ENCODE measurements around the gene MATR3. TPM values are rescaled to one million over a fixed set of nuclear protein-coding genes. Genes with fewer than 3 reads are reported as not detected.

MATR3 gene
- total RNA-seq, 2 donors from 2014 or later, result 194 to 264 TPM

DNA sequence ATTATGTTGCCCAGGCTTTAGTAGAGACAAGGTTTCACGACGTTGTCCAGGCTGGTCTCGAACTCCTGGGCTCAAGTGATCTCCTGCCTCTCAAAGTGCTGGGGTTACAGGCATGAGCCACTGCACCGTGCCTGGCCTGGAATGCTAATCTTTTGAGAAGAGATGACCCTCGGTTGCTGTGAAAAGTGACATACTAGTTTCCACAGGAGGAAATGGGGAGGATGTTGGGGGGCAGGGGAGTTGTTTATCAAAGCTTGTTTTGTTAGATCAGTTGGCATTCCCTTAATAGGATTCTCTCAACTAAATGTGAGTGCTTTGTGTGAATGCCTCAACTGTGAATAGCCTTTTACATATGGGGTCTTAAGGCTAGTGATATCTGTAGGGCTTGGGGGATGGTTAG is 16.4 kb upstream of the MATR3 start:
- H3K4me1 ChIP-seq (ENCODE audit: control insufficient read depth in 1 of 2, low read depth in 2 of 2), result peaks cover 17 to 23% of the 10 kb centered on the region in 2 donors
- no peak for ATAC-seq (ENCODE audit: insufficient number of reproducible peaks, low FRiP score, low read depth)

GRCh38 chr5:139278540-139279274 is 14.8 kb upstream of the MATR3 start:
- TF ChIP-seq, protein P1, sequence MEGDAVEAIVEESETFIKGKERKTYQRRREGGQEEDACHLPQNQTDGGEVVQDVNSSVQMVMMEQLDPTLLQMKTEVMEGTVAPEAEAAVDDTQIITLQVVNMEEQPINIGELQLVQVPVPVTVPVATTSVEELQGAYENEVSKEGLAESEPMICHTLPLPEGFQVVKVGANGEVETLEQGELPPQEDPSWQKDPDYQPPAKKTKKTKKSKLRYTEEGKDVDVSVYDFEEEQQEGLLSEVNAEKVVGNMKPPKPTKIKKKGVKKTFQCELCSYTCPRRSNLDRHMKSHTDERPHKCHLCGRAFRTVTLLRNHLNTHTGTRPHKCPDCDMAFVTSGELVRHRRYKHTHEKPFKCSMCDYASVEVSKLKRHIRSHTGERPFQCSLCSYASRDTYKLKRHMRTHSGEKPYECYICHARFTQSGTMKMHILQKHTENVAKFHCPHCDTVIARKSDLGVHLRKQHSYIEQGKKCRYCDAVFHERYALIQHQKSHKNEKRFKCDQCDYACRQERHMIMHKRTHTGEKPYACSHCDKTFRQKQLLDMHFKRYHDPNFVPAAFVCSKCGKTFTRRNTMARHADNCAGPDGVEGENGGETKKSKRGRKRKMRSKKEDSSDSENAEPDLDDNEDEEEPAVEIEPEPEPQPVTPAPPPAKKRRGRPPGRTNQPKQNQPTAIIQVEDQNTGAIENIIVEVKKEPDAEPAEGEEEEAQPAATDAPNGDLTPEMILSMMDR (IDR thresholded peaks at IDR 0.05), result no peak
- H3K36me3 ChIP-seq, result no peaks in the 10 kb centered on the region
- ATAC-seq (ENCODE audit: insufficient number of reproducible peaks, low FRiP score, low read depth) (no peak), DNase-seq (ENCODE audit: low spot score) (no peak)
- no peak overlapping the region for H3K4me3 ChIP-seq
- no peaks in the 10 kb centered on the region for H3K9me3 ChIP-seq
- H3K4me1 ChIP-seq (ENCODE audit: control insufficient read depth in 1 of 2, low read depth in 2 of 2), result peaks cover 13 to 14% of the 10 kb centered on the region in 2 donors
- no peaks in the 10 kb centered on the region for H3K27me3 ChIP-seq (replicated peaks; ENCODE audit: insufficient read depth)
- H3K27ac ChIP-seq, result no peak overlapping the region

More for the DNA sequence above, 16.4 kb upstream of the MATR3 start:
- TF ChIP-seq, protein P1 (IDR thresholded peaks at IDR 0.05), result no peak
- H3K9me3 ChIP-seq, result no peaks in the 10 kb centered on the region
- no peak overlapping the region for H3K4me3 ChIP-seq
- H3K36me3 ChIP-seq, result no peaks in the 10 kb centered on the region
- DNase-seq (ENCODE audit: low spot score), result no peak
- no peak overlapping the region for H3K27ac ChIP-seq
- H3K27me3 ChIP-seq (replicated peaks; ENCODE audit: insufficient read depth), result no peaks in the 10 kb centered on the region

GRCh38 chr5:139282197-139282557 is 11.4 kb upstream of the MATR3 start:
- ATAC-seq (ENCODE audit: insufficient number of reproducible peaks, low FRiP score, low read depth) (no peak), DNase-seq (ENCODE audit: low spot score) (no peak)
- Histone ChIP-seq H3K36me3 (peaks cover 3% of the 10 kb centered on the region), H3K27me3 (replicated peaks; ENCODE audit: insufficient read depth) (no peaks in the 10 kb centered on the region), H3K9me3 (no peaks in the 10 kb centered on the region), H3K4me1 (ENCODE audit: control insufficient read depth in 1 of 2, low read depth in 2 of 2) (peaks cover 7 to 8% of the 10 kb centered on the region in 2 donors), H3K4me3 (no peak overlapping the region), H3K27ac (no peak overlapping the region)
- TF ChIP-seq, protein P1 (IDR thresholded peaks at IDR 0.05), result no peak

GRCh38 chr5:139283252-139284166 is 10.0 kb upstream of the MATR3 start:
- no peak for ATAC-seq (ENCODE audit: insufficient number of reproducible peaks, low FRiP score, low read depth)
- H3K9me3 ChIP-seq, result no peaks in the 10 kb centered on the region
- no peak for DNase-seq (ENCODE audit: low spot score)
- H3K36me3 ChIP-seq, result peaks cover 3% of the 10 kb centered on the region
- H3K27me3 ChIP-seq (replicated peaks; ENCODE audit: insufficient read depth), result no peaks in the 10 kb centered on the region
- H3K4me1 ChIP-seq (ENCODE audit: control insufficient read depth in 1 of 2, low read depth in 2 of 2), result peaks cover 7 to 8% of the 10 kb centered on the region in 2 donors
- TF ChIP-seq, protein P1 (IDR thresholded peaks at IDR 0.05), result no peak
- no peak overlapping the region for H3K27ac ChIP-seq
- H3K4me3 ChIP-seq, result no peak overlapping the region

- H3K36me3 ChIP-seq, result peaks cover 3% of the 10 kb centered on the region
- H3K4me1 ChIP-seq (ENCODE audit: control insufficient read depth in 1 of 2, low read depth in 2 of 2), result peaks cover 7 to 8% of the 10 kb centered on the region in 2 donors
- ATAC-seq (ENCODE audit: insufficient number of reproducible peaks, low FRiP score, low read depth), result no peak
- no peaks in the 10 kb centered on the region for H3K27me3 ChIP-seq (replicated peaks; ENCODE audit: insufficient read depth)
- no peak for DNase-seq (ENCODE audit: low spot score)
- H3K9me3 ChIP-seq, result no peaks in the 10 kb centered on the region
- H3K4me3 ChIP-seq, result no peak overlapping the region
- TF ChIP-seq, protein P1 (IDR thresholded peaks at IDR 0.05), result no peak
- no peak overlapping the region for H3K27ac ChIP-seq
Observed at GRCh38 chr5:139284295-139284694, 9.2 kb upstream of the MATR3 start.
